H1 (cell line): ENCODE measurements around the gene KIF1C. TPM values are rescaled to one million over a fixed set of nuclear protein-coding genes. Genes with fewer than 3 reads are reported as not detected.
A peak's percentile ranks its signal among the peaks of the same experiment; 100 is the strongest.

Experiments used
- CTCF ChIA-PET: fragments of 300-600 bp; sonication (Branson Sonifier 250); formaldehyde crosslinking; loops from one replicate; lab custom pipeline; 2021; ENCODE audit not compliant: partially characterized antibody; lab: Charles Lee
- POLR2A ChIA-PET: fragments of 300-600 bp; sonication (Branson Sonifier 250); formaldehyde crosslinking; loops from one replicate; lab custom pipeline; 2021; ENCODE audit warnings: inconsistent platforms; ENCODE audit not compliant: partially characterized antibody; lab: Charles Lee
- DNase-seq, 2 experiments: peaks; one replicate each; pipeline versions ENCODE4 v3.0.0 to v3.0.0-alpha.2; 2010 to 2022; ENCODE audit warnings: low spot score in 2 of 2, low read depth in 1 of 2, mixed read lengths in 1 of 2
- FAIRE-seq: peaks from 2 replicates; lab custom pipeline; 2011; peaks lifted over from hg19 to GRCh38; lab: Jason Lieb, UNC
- H2AFZ ChIP-seq: 2 replicates; pipeline ENCODE4 v1.8.1; 2012; ENCODE audit warnings: low read length, inconsistent platforms
- H2AK5ac ChIP-seq: 2 replicates; pipeline ENCODE4 v1.6.1; 2013; ENCODE audit warnings: low read depth, low read length
- H2BK120ac ChIP-seq: replicated peaks from 2 replicates; pipeline ENCODE3; 2013; ENCODE audit warnings: low read depth, low read length, inconsistent platforms
- H2BK12ac ChIP-seq: 2 replicates; pipeline ENCODE4 v1.6.1; 2013; ENCODE audit warnings: low read depth, low read length
- H2BK15ac ChIP-seq: 2 replicates; pipeline ENCODE4 v1.6.1; 2013; ENCODE audit warnings: low read length
- H2BK20ac ChIP-seq: 2 replicates; pipeline ENCODE4 v1.6.1; 2013; ENCODE audit warnings: low read length
- H2BK5ac ChIP-seq: 2 replicates; pipeline ENCODE4 v1.6.1; 2013; ENCODE audit warnings: low read depth, low read length
- H3K14ac ChIP-seq: 2 replicates; pipeline ENCODE4 v1.6.1; 2013; ENCODE audit warnings: inconsistent platforms; ENCODE audit not compliant: insufficient read length
- H3K18ac ChIP-seq: 2 replicates; pipeline ENCODE4 v1.6.1; 2013; ENCODE audit warnings: low read length; ENCODE audit errors: extremely low read depth
- H3K23ac ChIP-seq: 2 replicates; pipeline ENCODE4 v1.6.1; 2013; ENCODE audit warnings: inconsistent platforms; ENCODE audit not compliant: insufficient read length
- H3K23me2 ChIP-seq: 2 replicates; pipeline ENCODE4 v1.6.1; 2013; ENCODE audit warnings: low read depth, low read length
- H3K27ac ChIP-seq: 2 replicates; pipeline ENCODE4 v1.6.1; 2011; ENCODE audit warnings: low read depth, low read length, inconsistent platforms
- H3K27me3 ChIP-seq, 4 experiments: replicated peaks in 1 of 4; 1 replicate in 1 of 4; 2 replicates in 3 of 4; pipeline versions ENCODE4 v1.6.1 to v1.8.1; 2011 to 2013; ENCODE audit warnings: low read length in 3 of 4, mild to moderate bottlenecking in 3 of 4, inconsistent platforms in 2 of 4, mixed read lengths in 2 of 4, moderate library complexity in 1 of 4; ENCODE audit not compliant: control insufficient read depth in 3 of 4, insufficient read depth in 3 of 4; ENCODE audit errors: extremely low read depth in 1 of 4
- H3K36me3 ChIP-seq, 4 experiments: 2 replicates each; pipeline versions ENCODE4 v1.6.1 to v1.8.1; 2011 to 2013; ENCODE audit warnings: mild to moderate bottlenecking in 4 of 4, low read length in 3 of 4, moderate library complexity in 2 of 4, control low read depth in 1 of 4, inconsistent platforms in 1 of 4; ENCODE audit not compliant: insufficient read depth in 4 of 4, control insufficient read depth in 2 of 4
- H3K4ac ChIP-seq: replicated peaks from 2 replicates; pipeline ENCODE3; 2013; ENCODE audit warnings: low read length, low read depth, mixed read lengths, inconsistent platforms; ENCODE audit not compliant: insufficient read length
- H3K4me1 ChIP-seq, 4 experiments: replicated peaks in 1 of 4; 1 replicate in 1 of 4; 2 replicates in 3 of 4; pipeline versions ENCODE4 v1.6.1 to v1.8.1; 2011 to 2013; ENCODE audit warnings: low read length in 3 of 4, inconsistent platforms in 2 of 4, mixed read lengths in 1 of 4; ENCODE audit not compliant: insufficient read depth in 4 of 4, control insufficient read depth in 3 of 4
- H3K4me2 ChIP-seq, 2 experiments: 2 replicates each; pipeline versions ENCODE4 v1.6.1 to v1.8.1; 2011 to 2013; ENCODE audit warnings: low read depth in 2 of 2, low read length in 2 of 2, control low read depth in 1 of 2, inconsistent platforms in 1 of 2, mild to moderate bottlenecking in 1 of 2; ENCODE audit not compliant: insufficient read depth in 1 of 2
- H3K4me3 ChIP-seq, 4 experiments: fragments of 200-600, 300-600 bp in 1 of 4; sonication (generic), shearing (Covaris generic), sonication (Bioruptor Twin) in 1 of 4; 2 replicates each; pipeline versions ENCODE4 v1.5.1 to v1.8.1; 2011 to 2016; ENCODE audit warnings: low read length in 4 of 4, low read depth in 3 of 4, control low read depth in 2 of 4, inconsistent platforms in 2 of 4, mild to moderate bottlenecking in 2 of 4, mixed read lengths in 1 of 4, moderate library complexity in 1 of 4; ENCODE audit not compliant: insufficient read depth in 2 of 4; ENCODE audit errors: extremely low read depth in 1 of 4
- H3K56ac ChIP-seq: replicated peaks from 2 replicates; pipeline ENCODE3; 2013; ENCODE audit warnings: low read depth, mild to moderate bottlenecking, mixed read lengths, low read length, inconsistent platforms; ENCODE audit not compliant: insufficient read length
- H3K79me1 ChIP-seq: 2 replicates; pipeline ENCODE4 v1.6.1; 2013; ENCODE audit warnings: low read depth, low read length, control low read depth
- H3K79me2 ChIP-seq, 2 experiments: 2 replicates each; pipeline versions ENCODE4 v1.6.1 to v1.8.1; 2012 to 2013; ENCODE audit warnings: low read length in 2 of 2, mild to moderate bottlenecking in 2 of 2, inconsistent platforms in 1 of 2; ENCODE audit not compliant: insufficient read depth in 2 of 2, control insufficient read depth in 1 of 2
- H3K9ac ChIP-seq, 4 experiments: replicated peaks in 1 of 4; 1 replicate in 1 of 4; 2 replicates in 3 of 4; pipeline versions ENCODE4 v1.6.1 to v1.8.1; 2011 to 2013; ENCODE audit warnings: low read depth in 3 of 4, low read length in 3 of 4, control low read depth in 2 of 4, mild to moderate bottlenecking in 2 of 4, moderate library complexity in 2 of 4, inconsistent platforms in 1 of 4; ENCODE audit errors: extremely low read depth in 1 of 4
- H3K9me3 ChIP-seq, 2 experiments: 2 replicates each; pipeline versions ENCODE4 v1.6.1 to v1.8.1; 2012 to 2013; ENCODE audit warnings: mild to moderate bottlenecking in 2 of 2, moderate library complexity in 2 of 2, control low read depth in 1 of 2, inconsistent platforms in 1 of 2, low read depth in 1 of 2, low read length in 1 of 2, mixed read lengths in 1 of 2; ENCODE audit not compliant: insufficient read depth in 2 of 2
- H4K20me1 ChIP-seq, 2 experiments: replicated peaks in 1 of 2; 2 replicates each; pipeline versions ENCODE3 to v1.8.1; 2011 to 2013; ENCODE audit warnings: inconsistent platforms in 2 of 2, low read length in 2 of 2, mild to moderate bottlenecking in 1 of 2; ENCODE audit not compliant: insufficient read depth in 2 of 2, control insufficient read depth in 1 of 2
- H4K5ac ChIP-seq: 2 replicates; pipeline ENCODE4 v1.6.1; 2013; ENCODE audit warnings: low read length, low read depth, mixed read lengths, inconsistent platforms; ENCODE audit not compliant: insufficient read length
- H4K8ac ChIP-seq: 2 replicates; pipeline ENCODE4 v1.8.0; 2013; ENCODE audit warnings: mild to moderate bottlenecking, moderate library complexity, low read length, inconsistent platforms; ENCODE audit not compliant: insufficient read depth; ENCODE audit errors: extremely low read depth
- H4K91ac ChIP-seq: replicated peaks from 2 replicates; pipeline ENCODE3; 2013; ENCODE audit warnings: low read length, mixed read lengths, inconsistent platforms; ENCODE audit not compliant: insufficient read length
- ASH2L ChIP-seq: fragments of 200-600, 300-600 bp; sonication (generic); IDR thresholded peaks from one replicate; pipeline ENCODE4 v1.7.1; 2017; ENCODE audit warnings: low read length
- BRCA1 ChIP-seq: IDR thresholded peaks from 2 replicates; pipeline ENCODE4 v1.6.1; 2012; ENCODE audit warnings: low read depth, low read length, improper control_type of control experiment
- JUN ChIP-seq: IDR thresholded peaks from 2 replicates; pipeline ENCODE4 v1.6.1; 2011; ENCODE audit warnings: low read depth, mild to moderate bottlenecking, improper control_type of control experiment, low read length
- KDM1A ChIP-seq: fragments of 200-600, 300-600 bp; sonication (generic); IDR thresholded peaks from 2 replicates; pipeline ENCODE4 v1.7.1; 2016; ENCODE audit warnings: mild to moderate bottlenecking, low read length, borderline replicate concordance
- KDM5A ChIP-seq: fragments of 200-600 bp; IDR thresholded peaks from 2 replicates; pipeline ENCODE4 v1.7.1; 2012; ENCODE audit warnings: mild to moderate bottlenecking, low read length, inconsistent platforms, mixed read lengths
- PHF8 ChIP-seq: fragments of 200-600 bp; sonication (generic); conservative IDR thresholded peaks from 2 replicates; pipeline ENCODE4 v1.7.1; 2012; ENCODE audit warnings: low read depth, mild to moderate bottlenecking, inconsistent platforms, low read length, moderate library complexity
- YY1 ChIP-seq: IDR thresholded peaks from 2 replicates; pipeline ENCODE4 v1.6.1; 2011; ENCODE audit warnings: low read depth, mild to moderate bottlenecking, low read length
- WGBS, 2 experiments: shearing (Covaris generic) in 1 of 2; methylation state at CpG; one replicate each; pipeline versions ENCODE4 v1.1.6 to v1.1.7; 2013 to 2015; ENCODE audit warnings: low lambda C conversion rate in 2 of 2, mixed read lengths in 2 of 2, inconsistent platforms in 1 of 2, low coverage in 1 of 2, missing lambda C conversion rate in 1 of 2; ENCODE audit not compliant: insufficient replicate concordance in 2 of 2, insufficient coverage in 1 of 2, insufficient read length in 1 of 2; ENCODE audit errors: extremely low coverage in 1 of 2, missing lambda C conversion rate in 1 of 2; 5-methylcytosine and 5-hydroxymethylcytosine counted together
- polyA plus RNA-seq, 7 experiments: library from polyadenylated mRNA; depleted of rRNA in 3 of 7; stranded (reverse) in 5 of 7; unstranded in 2 of 7; fragments of >200 nt in 5 of 7; fragments of 200-250 nt in 2 of 7; gene quantifications; 1 replicate in 5 of 7; 2 replicates in 1 of 7; 4 replicates in 1 of 7; pipeline versions ENCODE4 v1.2.1 to v1.2.3, GENCODE V29; 2011 to 2013; ENCODE audit warnings: missing spikeins in 2 of 7, mixed read lengths in 2 of 7
- total RNA-seq: library from RNA; stranded (reverse); fragmentation: NEBNext Ultra II Directional; extraction: Animal tissue kit (Norgen Biotek cat#: 25700); gene quantifications from 2 replicates; pipeline ENCODE4 v1.2.1, GENCODE V29; 2021

KIF1C gene
- total and polyA plus RNA-seq, 2 of the 8 experiments (the other 6 are each of a cell fraction or from before 2014, with no cell fraction given) = 14.3 to 114 TPM

- H3K4ac ChIP-seq = no peak overlapping the region
- no peaks in the 10 kb centered on the region for H3K27me3 ChIP-seq
- H3K4me3 ChIP-seq = no peak overlapping the region
- H2BK120ac ChIP-seq = no peak overlapping the region
- no peak for TF ChIP-seq KDM5A
- no peak for TF ChIP-seq PHF8
- TF ChIP-seq KDM1A = 0 out of 2 replicates have a peak, but pooled peaks have one; percentile 65
- TF ChIP-seq JUN = no peak
- no peak for TF ChIP-seq BRCA1
- no peak for TF ChIP-seq YY1
- TF ChIP-seq ASH2L = no peak
- TF ChIP-seq, all 59 proteins: peak for 1
- H2BK5ac ChIP-seq = peak overlapping the region; percentile 60; the same call in 1 of the 2 replicates
- peaks cover 2% of the 10 kb centered on the region; the same call in 1 of the 2 replicates for H3K79me1 ChIP-seq
- 83% methylated on average over 9 of the region's 9 CpGs; no CpG with 5 or more reads in 1 of the 2 experiments for WGBS, 2 experiments
- H3K9ac ChIP-seq = no peak overlapping the region
- H4K20me1 ChIP-seq = peaks cover 0 to 3% of the 10 kb centered on the region in 2 experiments
- H2BK20ac ChIP-seq = no peak overlapping the region
- no peak overlapping the region for H3K56ac ChIP-seq
- H3K23me2 ChIP-seq = no peaks in the 10 kb centered on the region
- H3K4me2 ChIP-seq = 0 out of 4 replicates have a peak overlapping the region, but pooled peaks of 1 of the 2 experiments have one; percentile 11
- no peak overlapping the region for H2BK12ac ChIP-seq
- FAIRE-seq (no peak), DNase-seq (no peak)
- H4K5ac ChIP-seq = no peak overlapping the region
- no peak overlapping the region for H2AFZ ChIP-seq
- H3K9me3 ChIP-seq = no peaks in the 10 kb centered on the region
- peaks cover 0 to 2% of the 10 kb centered on the region in 2 experiments; a peak in 2 of 4 replicates for H3K79me2 ChIP-seq
- H4K8ac ChIP-seq = no peak overlapping the region
- no peak overlapping the region for H4K91ac ChIP-seq
- ChIA-PET CTCF (interaction anchor here (0.8 to 1.3 kb wide), 2 partner anchors 9 to 18 kb away, joined by 3 to 4 read pairs; partner anchors contain the start of gene ENO3), POLR2A (interaction anchor here (0.9 to 32.4 kb wide), 4 partner anchors 0 to 257 kb away, joined by 3 to 987 read pairs (median 496); partner anchors contain the start of genes ENO3, PFN1, RNF167 and SLC25A11)
- no peak overlapping the region for H3K23ac ChIP-seq
- H3K18ac ChIP-seq = no peak overlapping the region
- H2BK15ac ChIP-seq = no peak overlapping the region
- H3K27ac ChIP-seq = no peak overlapping the region
- peaks cover 0 to 10% (median 4%) of the 10 kb centered on the region in 4 experiments; a peak in 5 of 7 replicates for H3K4me1 ChIP-seq
- peaks cover 0 to 2% (median 0%) of the 10 kb centered on the region in 4 experiments; a peak in 2 of 8 replicates for H3K36me3 ChIP-seq
- H3K14ac ChIP-seq = no peak overlapping the region
- H2AK5ac ChIP-seq = 0 out of 2 replicates have a peak overlapping the region, but pooled peaks have one; percentile 65
Observed at GRCh38 chr17:4960279-4960922, 37.3 kb upstream of the KIF1C start.
